Cerebellar cortex (tissue), 1 donor: ENCODE measurements around the gene FGD4.

Experiments used
- DNase-seq: peaks from one replicate; pipeline ENCODE4 v3.0.0-alpha.2; 2015; ENCODE audit warnings: low spot score

Gene FGD4

DNA sequence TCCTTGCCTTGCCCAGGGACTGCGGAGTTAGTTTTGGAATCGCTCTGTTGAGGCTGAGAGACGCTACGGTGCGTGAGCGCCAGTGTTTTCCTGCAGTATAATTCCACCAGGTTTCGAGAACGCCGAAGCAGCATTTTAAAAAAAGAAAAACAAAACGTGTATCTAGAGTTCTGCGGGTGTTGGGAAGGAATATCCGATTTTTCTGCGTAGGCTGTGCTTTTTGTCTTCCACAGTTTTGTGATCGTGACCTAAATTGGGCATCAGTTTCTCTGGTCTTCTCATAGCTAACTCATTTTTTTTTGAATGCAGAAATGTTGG is 280.5 kb downstream of the FGD4 start:
- DNase-seq, result no peak

- DNase-seq, result no peak
Measured at GRCh38 chr12:32680787-32681186, 281.4 kb downstream of the FGD4 start.

DNA sequence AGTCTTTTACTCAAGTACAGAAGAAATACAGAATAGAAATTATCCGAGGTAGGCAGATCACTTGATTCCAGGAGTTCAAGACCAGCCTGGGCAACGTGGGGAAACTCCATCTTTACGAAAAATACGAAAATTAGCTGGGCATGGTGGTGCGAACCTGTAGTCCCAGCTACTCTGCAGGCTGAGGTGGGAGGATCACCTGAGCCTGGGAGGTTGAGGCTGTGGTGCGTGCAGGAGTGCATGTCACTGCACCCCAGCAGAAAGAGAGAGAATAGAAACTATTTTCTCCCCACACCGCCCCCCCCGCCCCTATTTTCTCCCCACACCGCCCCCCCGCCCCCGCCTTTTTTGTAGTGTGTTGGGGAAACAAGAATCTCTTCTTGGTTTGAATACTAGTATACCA is 281.9 kb downstream of the FGD4 start:
- no peak for DNase-seq

- DNase-seq, result no peak
Measured at GRCh38 chr12:32686340-32686739, 287.0 kb downstream of the FGD4 start.

- no peak for DNase-seq
Measured at GRCh38 chr12:32688786-32689185, 289.4 kb downstream of the FGD4 start.

DNA sequence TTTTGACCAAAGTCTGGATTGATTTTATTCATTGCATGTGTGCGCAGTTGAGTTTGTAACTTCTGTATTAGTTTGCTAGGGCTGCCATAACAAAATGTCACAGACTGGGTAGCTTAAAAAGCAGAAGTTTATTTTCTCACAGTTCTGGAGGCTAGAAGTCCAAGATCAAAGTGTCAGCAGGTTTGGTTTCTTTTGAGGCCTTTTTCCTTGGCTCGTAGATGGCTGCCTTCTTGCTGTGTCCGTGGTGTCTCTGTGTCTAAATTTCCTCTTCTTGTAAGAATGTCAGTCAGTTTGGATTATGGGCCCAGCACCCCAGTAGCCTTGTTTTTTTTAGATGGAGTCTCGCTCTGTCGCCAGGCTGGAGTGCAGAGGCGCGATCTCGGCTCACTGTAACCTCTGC is 291.6 kb downstream of the FGD4 start:
- DNase-seq, result no peak

- no peak for DNase-seq
Measured at GRCh38 chr12:32692358-32692757, 293.0 kb downstream of the FGD4 start.

GRCh38 chr12:32693036-32693435 is 293.7 kb downstream of the FGD4 start:
- no peak for DNase-seq
